NCI-H1105 treated with DMSO at 0.1 percent for 48 hours (cell line): ENCODE measurements around the gene OPN3.
"Not testable (repeated sequence)": the region's sequence is repeated elsewhere in the genome, so short reads cannot be mapped to it uniquely, and the experiment has no call there.

Experiments
- DNase-seq: peaks from one replicate; lab custom pipeline; 2025; lab: John Stamatoyannopoulos, UW

Gene OPN3

DNA sequence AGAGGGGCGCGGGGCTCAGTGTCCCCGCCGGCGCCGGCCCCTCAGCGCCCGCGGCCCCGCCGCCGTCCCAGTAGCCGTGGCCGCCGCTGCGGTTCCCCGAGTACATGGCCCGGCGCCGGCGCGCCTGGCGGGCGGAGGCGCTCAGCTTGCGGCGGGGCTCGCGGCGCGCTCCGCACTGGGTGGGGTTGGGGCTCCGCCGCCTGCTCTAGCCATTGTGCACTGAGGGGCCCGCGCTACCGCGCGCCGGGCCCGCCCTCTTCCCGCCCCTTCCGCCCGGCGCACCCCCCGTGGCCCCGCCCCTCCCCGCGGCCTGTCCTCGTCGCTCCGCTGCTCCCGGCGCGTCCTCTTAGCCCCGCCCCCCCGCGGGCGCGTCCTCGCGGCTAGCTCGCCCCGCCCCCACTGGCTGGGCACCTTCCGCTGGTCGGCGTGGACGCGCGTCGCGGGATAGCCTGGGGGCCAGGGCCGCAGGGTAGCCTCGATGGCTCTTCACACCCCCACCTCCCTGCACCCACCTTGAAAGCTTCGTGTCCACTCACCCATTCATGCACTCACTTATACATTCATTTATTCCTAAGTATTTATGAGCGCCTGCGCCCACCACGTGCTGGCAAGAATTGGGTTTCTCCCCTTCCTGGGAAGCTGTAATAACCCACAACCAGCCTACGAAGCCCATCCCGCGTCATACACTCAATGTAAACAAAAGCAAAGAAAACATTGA is at the start of gene OPN3, which contains the start of gene CHML:
Gene OPN3, minus strand, starts transcription at position 221 of the 718 bp plus-strand sequence. Its CDS starts 115 bp downstream, at position 106.
Gene CHML, minus strand, starts transcription at position 221 of the 718 bp plus-strand sequence. CDS start 4,603 bp downstream, outside the sequence.
- DNase-seq = peak; percentile 68

GRCh38 chr1:241688940-241689368 is 48.8 kb upstream of the OPN3 start:
- DNase-seq = no peak

- no peak for DNase-seq
Observed at GRCh38 chr1:241684108-241684507, 43.9 kb upstream of the OPN3 start.

- DNase-seq = no peak
Observed at GRCh38 chr1:241682921-241683320, 42.8 kb upstream of the OPN3 start.

- DNase-seq = not testable (repeated sequence)
Observed at GRCh38 chr1:241681861-241682448, 41.8 kb upstream of the OPN3 start.

- DNase-seq = no peak
Observed at GRCh38 chr1:241679961-241680360, 39.8 kb upstream of the OPN3 start.

DNA sequence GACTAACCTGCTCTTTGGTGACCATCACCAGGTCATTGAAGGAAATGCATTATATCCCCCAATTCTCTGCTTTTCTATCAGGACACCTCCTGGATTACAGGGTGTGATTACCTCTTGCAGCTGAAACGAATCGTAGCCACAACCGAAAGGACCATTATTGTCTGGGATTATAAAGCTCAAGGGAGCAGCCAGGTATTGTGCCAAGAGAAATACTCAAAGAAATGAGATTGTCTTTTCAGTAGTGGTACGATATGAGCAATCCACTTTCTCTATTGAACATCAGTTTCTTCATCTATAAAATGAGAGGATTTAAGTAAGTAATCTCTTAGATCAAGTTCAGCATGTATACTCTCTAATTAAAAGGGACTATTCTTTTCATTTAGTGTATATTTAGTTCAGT is 39.2 kb upstream of the OPN3 start:
- DNase-seq = no peak

DNA sequence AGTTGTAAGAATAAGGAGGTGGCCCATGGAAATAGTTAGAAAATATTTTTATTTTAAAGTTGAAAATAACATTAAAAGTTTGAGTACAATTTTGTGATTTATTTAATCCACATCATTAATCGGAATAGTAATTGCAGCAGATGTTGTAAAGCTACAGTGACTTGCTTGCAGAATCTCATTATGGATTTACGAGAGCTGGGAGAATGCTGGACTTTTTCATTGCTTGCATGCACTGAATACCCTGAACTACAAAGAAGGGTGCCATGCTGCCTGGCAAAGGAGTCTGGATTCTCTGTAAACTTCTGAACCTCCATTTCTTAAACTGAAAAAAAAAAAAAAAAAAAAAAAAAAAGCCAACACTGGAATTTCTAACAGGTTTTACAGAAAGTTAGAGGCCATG is 38.4 kb upstream of the OPN3 start:
- DNase-seq = no peak

- no peak for DNase-seq
Observed at GRCh38 chr1:241677201-241677600, 37.0 kb upstream of the OPN3 start.

DNA sequence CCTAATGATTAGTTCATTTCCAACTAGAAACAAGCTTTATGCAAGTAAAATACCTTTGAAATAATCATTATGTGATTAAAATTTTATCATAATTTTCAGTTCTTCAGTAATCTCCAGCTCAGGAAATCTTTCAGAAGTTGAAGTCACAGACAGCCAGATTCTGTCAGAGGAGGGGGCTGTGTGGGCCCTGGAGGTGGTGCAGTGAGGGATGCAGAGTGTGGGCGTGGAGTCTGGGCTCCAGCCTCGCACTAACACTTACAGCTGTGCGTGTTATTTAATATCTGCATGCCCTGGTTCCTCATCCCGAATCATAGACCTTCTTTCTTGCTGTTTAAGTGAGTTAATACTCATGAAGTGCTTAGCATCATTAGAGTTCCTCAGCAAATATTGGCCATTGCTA is 35.8 kb upstream of the OPN3 start:
- no peak for DNase-seq

DNA sequence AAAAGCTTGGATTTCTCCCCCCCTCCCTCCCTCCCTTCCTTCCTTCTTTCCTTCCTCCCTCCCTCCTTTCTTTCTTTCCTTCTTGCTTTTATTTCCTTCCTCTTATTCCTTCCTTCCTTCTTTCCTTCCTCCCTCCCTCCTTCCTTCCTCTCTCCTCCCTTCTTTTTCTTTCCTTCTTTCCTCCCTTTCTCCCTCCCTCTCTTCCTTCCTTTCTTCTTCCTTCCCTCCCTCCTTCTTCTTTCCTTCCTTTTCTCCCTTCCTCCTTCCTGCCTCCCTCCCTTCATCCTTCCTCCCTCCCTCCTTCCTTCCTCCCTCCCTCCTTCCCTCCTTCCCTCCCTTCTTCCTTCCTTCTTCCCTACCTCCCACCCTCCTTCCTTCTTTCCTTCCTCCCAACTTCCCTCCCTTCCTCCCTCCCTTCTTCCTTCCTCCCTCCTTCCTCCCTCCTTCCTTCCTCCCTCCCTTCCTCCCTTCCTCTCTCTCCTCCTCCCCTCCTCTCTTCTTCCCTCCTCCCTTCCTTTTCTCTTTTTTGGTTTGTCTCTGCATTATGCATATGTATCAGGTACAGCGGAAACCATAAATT is 34.7 kb upstream of the OPN3 start:
- DNase-seq = no peak

DNA sequence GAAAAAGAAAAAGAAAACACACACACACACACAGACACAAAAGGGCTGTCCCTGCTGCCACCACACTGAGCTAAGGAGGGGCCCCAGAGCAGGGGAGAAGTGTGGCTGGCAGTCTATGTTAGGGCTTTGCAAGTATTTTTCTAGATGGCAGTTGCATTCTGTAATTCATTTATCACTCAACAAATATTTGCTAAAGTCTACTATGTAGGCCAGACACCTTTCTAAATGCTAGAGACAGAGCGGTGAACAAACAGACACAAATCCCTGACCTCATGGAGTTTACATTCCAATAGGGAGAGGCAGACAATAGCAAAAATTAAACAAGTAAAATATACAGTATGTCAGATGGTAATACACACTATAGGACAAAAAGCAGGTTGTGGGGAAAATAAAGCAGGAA is 32.1 kb upstream of the OPN3 start:
- no peak for DNase-seq

DNA sequence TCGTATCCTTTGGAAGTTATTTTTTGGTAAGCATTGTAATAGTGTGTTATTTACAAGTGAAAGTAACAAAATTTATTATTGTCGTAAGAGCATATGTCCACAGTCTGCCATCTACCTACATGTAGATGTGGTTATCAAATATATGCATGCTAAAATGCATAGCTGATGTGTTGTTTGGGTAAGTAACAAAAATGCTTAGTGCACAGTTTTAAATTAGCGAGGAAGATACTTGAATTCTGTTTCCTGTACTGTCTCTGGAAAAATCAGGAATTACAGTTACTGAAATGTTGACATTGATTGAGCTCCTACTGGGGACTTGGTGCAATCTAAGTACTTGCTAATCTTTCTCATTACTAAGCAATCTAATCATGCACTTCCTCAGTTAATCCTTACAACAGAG is 26.2 kb upstream of the OPN3 start:
- DNase-seq = no peak

DNA sequence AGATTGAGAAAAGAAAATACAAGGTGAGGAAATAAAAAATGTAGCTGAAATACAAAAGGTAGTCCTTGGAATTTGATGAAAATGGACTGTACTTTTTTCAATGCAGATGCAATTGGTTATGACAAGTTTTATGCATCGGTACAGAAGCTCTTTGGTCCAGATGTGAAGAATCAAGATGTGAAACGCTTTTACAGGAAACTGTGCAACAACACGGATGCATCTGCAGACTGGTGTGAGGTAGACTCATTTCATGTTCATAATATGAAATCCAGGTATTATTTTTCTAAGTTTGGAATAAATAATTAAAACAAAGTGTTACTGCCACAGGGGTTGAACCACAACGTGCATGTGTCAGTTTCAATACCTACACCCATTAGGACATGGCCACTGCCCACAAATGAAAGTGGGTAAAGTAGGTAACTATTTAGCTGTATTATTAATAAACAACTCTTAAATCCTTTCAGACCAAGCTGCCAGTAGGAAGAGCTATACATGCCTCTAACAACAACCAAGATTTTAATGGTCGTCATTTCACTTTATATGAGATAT is 20.3 kb upstream of the OPN3 start:
- DNase-seq = no peak

DNA sequence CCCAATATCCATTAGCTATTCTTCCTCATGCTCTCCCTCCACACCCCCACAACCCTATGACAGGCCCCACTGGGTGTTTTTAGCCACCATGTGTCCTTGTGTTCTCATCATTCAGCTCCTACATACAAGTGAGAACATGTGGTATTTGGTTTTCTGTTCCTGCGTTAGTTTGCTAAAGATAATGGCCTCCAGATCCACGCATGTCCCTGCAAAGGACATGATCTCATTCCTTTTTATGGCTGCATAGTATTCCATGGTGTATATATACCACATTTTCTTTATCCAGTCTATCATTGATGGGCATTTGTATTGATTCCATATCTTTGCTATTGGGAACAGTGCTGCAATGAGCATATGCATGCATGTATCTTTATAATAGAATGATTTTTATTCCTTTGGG is 18.8 kb upstream of the OPN3 start:
- not testable (repeated sequence) for DNase-seq

GRCh38 chr1:241658081-241658793 is 18.1 kb upstream of the OPN3 start:
- no peak for DNase-seq

DNA sequence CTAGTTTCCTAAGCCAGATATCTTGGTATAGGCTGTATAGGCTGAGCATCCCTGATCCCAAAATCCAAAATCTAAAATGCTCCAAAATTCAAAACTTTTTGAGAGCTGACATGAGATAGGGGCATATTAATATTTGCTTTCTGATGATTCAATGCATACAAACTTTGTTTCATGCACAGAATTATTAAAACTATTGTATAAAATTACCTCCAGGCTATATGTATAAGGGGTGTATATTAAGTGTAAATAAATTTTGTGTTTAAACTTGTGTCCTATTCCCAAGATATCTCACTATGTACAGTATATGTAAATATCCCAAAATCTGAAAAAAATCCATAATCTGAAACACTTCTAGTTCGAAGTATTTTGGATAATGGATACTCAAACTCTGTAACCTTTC is 14.5 kb upstream of the OPN3 start:
- no peak for DNase-seq

DNA sequence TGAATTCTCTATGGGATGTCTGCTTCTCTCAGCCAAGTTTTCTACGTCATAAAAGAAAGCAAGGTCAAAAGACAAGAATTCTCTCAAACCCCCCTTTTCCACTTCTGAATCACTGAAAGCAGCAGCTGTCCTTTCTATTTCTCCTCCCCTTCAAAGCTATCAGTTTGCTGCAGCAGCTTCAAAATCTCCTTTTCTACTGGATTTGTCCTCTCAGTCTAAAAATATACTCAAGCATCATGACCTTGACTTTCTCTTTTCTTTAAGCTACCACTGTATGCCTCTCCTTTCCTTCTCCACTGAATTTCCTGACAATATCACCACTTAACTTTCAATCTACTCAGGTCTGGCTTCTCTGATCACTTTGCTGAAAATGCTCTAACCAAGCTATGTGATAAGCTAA is 13.8 kb upstream of the OPN3 start:
- no peak for DNase-seq

DNA sequence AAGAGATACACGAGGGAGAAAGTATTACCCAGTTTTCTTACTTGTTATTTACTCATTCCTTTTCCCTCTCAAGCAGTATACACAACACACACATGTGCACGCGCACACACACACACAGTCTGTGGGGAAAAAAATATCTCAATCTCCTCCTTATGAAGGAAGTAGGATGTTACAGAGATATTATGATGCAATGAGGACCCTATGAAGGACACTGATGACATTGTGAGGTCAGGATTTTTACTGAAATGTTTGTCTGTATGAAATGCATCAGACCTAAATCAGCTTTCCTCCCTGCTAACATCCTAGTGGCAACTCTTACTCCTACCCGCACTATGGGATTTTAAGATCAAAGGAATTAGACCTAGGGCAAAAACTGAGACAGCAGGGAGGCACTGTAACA is 11.8 kb upstream of the OPN3 start, which contains the start of gene WDR64:
Gene WDR64, plus strand, starts transcription at position 270 of the 400 bp plus-strand sequence. CDS start 204 bp downstream, outside the sequence.
- DNase-seq = no peak

GRCh38 chr1:241648159-241648558 is 8.0 kb upstream of the OPN3 start:
- DNase-seq = no peak

DNA sequence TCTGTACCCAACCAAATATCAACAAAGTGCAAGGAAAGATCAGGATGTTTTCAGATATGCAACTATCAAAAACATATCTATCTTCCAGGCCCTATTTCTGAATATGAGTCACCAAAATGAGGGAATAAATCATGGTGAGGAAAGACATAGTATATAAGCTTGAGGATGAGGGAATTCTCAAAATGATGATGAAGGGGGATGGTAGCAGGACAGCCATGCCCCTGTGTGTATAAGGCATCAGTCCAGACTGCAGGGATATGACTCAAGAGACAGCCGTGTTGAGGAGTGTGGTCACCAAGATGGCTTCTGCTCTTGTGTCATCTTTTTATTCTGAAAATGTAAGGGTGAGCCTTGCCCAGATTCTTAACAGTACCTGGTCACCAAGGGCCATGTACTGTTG is 7.5 kb upstream of the OPN3 start:
- DNase-seq = no peak

GRCh38 chr1:241646201-241646600 is 6.0 kb upstream of the OPN3 start:
- DNase-seq = no peak
